GM23338 (cell line): ENCODE data around the gene WDR54. TPM values are rescaled to one million over a fixed set of nuclear protein-coding genes. Genes with fewer than 3 reads are reported as not detected.

Experiments
- ATAC-seq: fragments of 200-7000 bp; cut with Tn5 transposase; 3 replicates; pipeline ENCODE4 v1.9.1; 2020
- DNase-seq: peaks from one replicate; pipeline ENCODE4 v3.0.0-alpha.2; 2015; ENCODE audit warnings: low spot score
- H2AFZ ChIP-seq: fragments of 200-600 bp; sonication (generic); 2 replicates; pipeline ENCODE4 v1.8.0; 2016; ENCODE audit warnings: antibody characterized with exemption, mild to moderate bottlenecking, moderate library complexity
- H3F3A ChIP-seq: fragments of 200-600 bp; sonication (generic); replicated peaks from 2 replicates; pipeline ENCODE4 v1.8.0; 2017; ENCODE audit warnings: antibody characterized with exemption, mixed run types, low read depth
- H3K27ac ChIP-seq: fragments of 200-600 bp; sonication (generic); 2 replicates; pipeline ENCODE4 v1.6.1; 2016; ENCODE audit warnings: low read depth
- H3K27me3 ChIP-seq: fragments of 200-600 bp; sonication (generic); 2 replicates; pipeline ENCODE4 v1.8.0; 2016; ENCODE audit warnings: mild to moderate bottlenecking, mixed run types, moderate library complexity; ENCODE audit not compliant: insufficient read depth
- H3K36me3 ChIP-seq: fragments of 200-600 bp; sonication (generic); 2 replicates; pipeline ENCODE4 v1.8.0; 2016; ENCODE audit warnings: mild to moderate bottlenecking; ENCODE audit not compliant: insufficient read depth
- H3K4me1 ChIP-seq: fragments of 200-600 bp; sonication (generic); 2 replicates; pipeline ENCODE4 v1.8.0; 2016; ENCODE audit warnings: mild to moderate bottlenecking, moderate library complexity; ENCODE audit not compliant: insufficient read depth
- H3K4me2 ChIP-seq: fragments of 200-600 bp; sonication (generic); 2 replicates; pipeline ENCODE4 v1.7.1; 2017; ENCODE audit warnings: mixed run types
- H3K4me3 ChIP-seq: fragments of 200-600 bp; sonication (generic); 2 replicates; pipeline ENCODE4 v1.6.1; 2016; ENCODE audit warnings: mixed run types
- H3K79me2 ChIP-seq: fragments of 200-600 bp; sonication (generic); replicated peaks from 2 replicates; pipeline ENCODE4 v1.8.0; 2017; ENCODE audit warnings: mild to moderate bottlenecking; ENCODE audit not compliant: insufficient read depth
- H3K9me2 ChIP-seq: fragments of 200-600 bp; sonication (generic); 2 replicates; pipeline ENCODE4 v1.8.0; 2017; ENCODE audit not compliant: insufficient read depth
- H4K20me1 ChIP-seq: fragments of 200-600 bp; sonication (generic); replicated peaks from 2 replicates; pipeline ENCODE4 v1.8.0; 2017; ENCODE audit warnings: mild to moderate bottlenecking; ENCODE audit not compliant: insufficient read depth
- H3K27ac Mint-ChIP-seq: 2 replicates; pipeline ENCODE4 v1.8.0; 2020; ENCODE audit warnings: inconsistent platforms, mild to moderate bottlenecking, moderate library complexity, mixed read lengths
- H3K27me3 Mint-ChIP-seq: 3 replicates; pipeline ENCODE4 v1.8.0; 2022; ENCODE audit warnings: low read depth, mild to moderate bottlenecking, moderate library complexity, mixed read lengths, inconsistent platforms; ENCODE audit not compliant: insufficient read depth, poor library complexity
- H3K36me3 Mint-ChIP-seq: 3 replicates; pipeline ENCODE4 v1.8.0; 2021; ENCODE audit warnings: low read depth, mild to moderate bottlenecking, inconsistent platforms, moderate library complexity, mixed read lengths
- H3K4me1 Mint-ChIP-seq: 3 replicates; pipeline ENCODE4 v1.8.0; 2020; ENCODE audit warnings: mild to moderate bottlenecking, inconsistent platforms, mixed read lengths
- H3K4me3 Mint-ChIP-seq: 3 replicates; pipeline ENCODE4 v1.8.0; 2021; ENCODE audit warnings: moderate library complexity, mild to moderate bottlenecking, inconsistent platforms, mixed read lengths
- H3K9me3 Mint-ChIP-seq: 3 replicates; pipeline ENCODE4 v1.8.0; 2020; ENCODE audit warnings: moderate library complexity, mild to moderate bottlenecking, inconsistent platforms, mixed read lengths
- CREB1 ChIP-seq: fragments of 250-450 bp; sonication (Bioruptor Pico); IDR thresholded peaks from 2 replicates; pipeline ENCODE4 v1.5.0; 2020; ENCODE audit warnings: low read depth, mild to moderate bottlenecking, moderate library complexity
- EZH2 ChIP-seq: fragments of 200-600 bp; sonication (generic); IDR thresholded peaks from one replicate; pipeline ENCODE4 v1.8.0; 2017; ENCODE audit warnings: antibody characterized with exemption, mild to moderate bottlenecking, low read depth; ENCODE audit not compliant: unreplicated experiment
- EZH2phosphoT487 ChIP-seq: fragments of 200-600 bp; sonication (generic); IDR thresholded peaks from one replicate; pipeline ENCODE4 v1.8.1; 2018; ENCODE audit warnings: antibody characterized with exemption; ENCODE audit not compliant: unreplicated experiment
- JUNB ChIP-seq: IDR thresholded peaks from one replicate; pipeline ENCODE4 v1.6.1; 2016; ENCODE audit warnings: antibody characterized with exemption; ENCODE audit not compliant: unreplicated experiment
- NANOG ChIP-seq: IDR thresholded peaks from 2 replicates; pipeline ENCODE4 v1.6.1; 2016; ENCODE audit warnings: antibody characterized with exemption, borderline replicate concordance
- POLR2AphosphoS5 ChIP-seq: IDR thresholded peaks from 2 replicates; pipeline ENCODE4 v1.6.1; 2016; ENCODE audit warnings: antibody characterized with exemption, low read depth
- STAT1 ChIP-seq: IDR thresholded peaks from one replicate; pipeline ENCODE4 v1.6.1; 2016; ENCODE audit warnings: antibody characterized with exemption; ENCODE audit not compliant: unreplicated experiment
- ZNF114 ChIP-seq: fragments of 250-450 bp; sonication (Bioruptor Pico); IDR thresholded peaks from 2 replicates; pipeline ENCODE4 v1.5.0; 2020; ENCODE audit warnings: mild to moderate bottlenecking, moderate library complexity
- ZNF331 ChIP-seq: fragments of 250-450 bp; sonication (Bioruptor Pico); IDR thresholded peaks from 2 replicates; pipeline ENCODE4 v1.5.0; 2020; ENCODE audit warnings: low read depth, mild to moderate bottlenecking, moderate library complexity
- polyA plus RNA-seq: library from polyadenylated mRNA; unstranded; fragments of >200 nt; fragmentation: Nextera tagmentation; extraction: Ambion mirVana; gene quantifications from 2 replicates; pipeline ENCODE4 v1.2.1, GENCODE V29; 2016
- total RNA-seq: library from RNA; depleted of rRNA; stranded (reverse); fragments of >200 nt; shearing (Covaris generic); gene quantifications from 2 replicates; pipeline ENCODE4 v1.2.3, GENCODE V29; 2014
- TF ChIP-seq, protein P1 (sequence below): IDR thresholded peaks from one replicate; pipeline ENCODE4 v1.6.1; 2018; ENCODE audit warnings: antibody characterized with exemption; ENCODE audit not compliant: unreplicated experiment
- TF ChIP-seq, protein P2 (sequence below): fragments of 250-450 bp; sonication (Bioruptor Pico); IDR thresholded peaks from 2 replicates; pipeline ENCODE4 v1.5.0; 2020; ENCODE audit warnings: mild to moderate bottlenecking, moderate library complexity
- TF ChIP-seq, protein P3 (sequence below), 2 experiments: fragments of 200-600 bp in 1 of 2; sonication (generic) in 1 of 2; conservative IDR thresholded peaks; 2 replicates each; pipeline versions ENCODE4 v1.5.1 to v1.6.1; 2016 to 2017; ENCODE audit warnings: antibody characterized with exemption in 2 of 2, low read depth in 2 of 2, mild to moderate bottlenecking in 2 of 2, moderate library complexity in 1 of 2
- TF ChIP-seq, protein P4 (sequence below): IDR thresholded peaks from 2 replicates; pipeline ENCODE4 v1.6.1; 2016; ENCODE audit warnings: antibody characterized with exemption

WDR54 gene
- total and polyA plus RNA-seq, 2 experiments from 2014 or later = 41.3 to 42.6 TPM

DNA sequence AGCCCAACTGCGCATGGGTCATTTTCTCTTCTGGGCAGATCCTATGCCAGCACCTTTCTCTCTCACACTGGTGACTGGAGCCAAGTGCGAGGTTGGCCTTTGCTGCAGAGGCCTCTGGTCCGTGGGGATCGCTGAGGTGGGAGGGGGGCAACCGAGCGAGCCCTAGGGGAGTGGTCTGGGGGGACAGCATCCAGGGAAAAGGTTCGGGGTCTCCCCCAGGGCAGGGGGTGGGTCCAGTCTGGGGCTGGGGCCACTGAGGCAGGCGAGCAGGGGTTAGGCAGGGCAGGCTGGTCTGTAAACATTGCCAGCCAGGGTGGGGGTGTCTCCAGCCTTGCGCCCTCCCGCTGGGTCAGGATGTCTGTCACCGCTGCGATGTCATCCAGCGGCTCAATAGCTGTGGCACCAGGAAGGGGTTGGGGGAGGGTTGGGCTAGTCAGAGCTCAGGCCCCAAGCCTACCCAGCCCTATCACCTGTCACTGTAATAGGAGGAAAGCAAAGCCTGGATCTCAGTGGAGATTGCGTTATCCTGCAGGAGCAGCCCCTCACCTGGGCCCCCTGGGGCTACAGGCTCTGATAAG, 4.7 kb downstream of the WDR54 start:
- H3K4me1 ChIP-seq = no peaks in the 10 kb centered on the region
- H3K36me3 ChIP-seq = peaks cover 8% of the 10 kb centered on the region; the same call in 1 of the 2 replicates

More for the DNA sequence above, 4.7 kb downstream of the WDR54 start:
- no peak overlapping the region for H3K27ac Mint-ChIP-seq
- H3K4me3 ChIP-seq = no peak overlapping the region
- peaks cover 8% of the 10 kb centered on the region for H3K27me3 ChIP-seq
- ATAC-seq (no peak), DNase-seq (no peak)
- H3F3A ChIP-seq = peaks cover 10% of the 10 kb centered on the region; the same call in 1 of the 2 replicates
- H3K27me3 Mint-ChIP-seq = peaks cover 32% of the 10 kb centered on the region
- no peak overlapping the region for H2AFZ ChIP-seq
- peaks cover 5% of the 10 kb centered on the region; the same call in 1 of the 2 replicates for H4K20me1 ChIP-seq
- TF ChIP-seq ZNF331 (CRISPR knock-in tag) (no peak), POLR2AphosphoS5 (no peak; the same call in 1 of the 2 replicates), NANOG (no peak), EZH2phosphoT487 (no peak), ZNF114 (no peak), CREB1 (no peak), JUNB (no peak), EZH2 (no peak), STAT1 (no peak)
- TF ChIP-seq, protein P1, sequence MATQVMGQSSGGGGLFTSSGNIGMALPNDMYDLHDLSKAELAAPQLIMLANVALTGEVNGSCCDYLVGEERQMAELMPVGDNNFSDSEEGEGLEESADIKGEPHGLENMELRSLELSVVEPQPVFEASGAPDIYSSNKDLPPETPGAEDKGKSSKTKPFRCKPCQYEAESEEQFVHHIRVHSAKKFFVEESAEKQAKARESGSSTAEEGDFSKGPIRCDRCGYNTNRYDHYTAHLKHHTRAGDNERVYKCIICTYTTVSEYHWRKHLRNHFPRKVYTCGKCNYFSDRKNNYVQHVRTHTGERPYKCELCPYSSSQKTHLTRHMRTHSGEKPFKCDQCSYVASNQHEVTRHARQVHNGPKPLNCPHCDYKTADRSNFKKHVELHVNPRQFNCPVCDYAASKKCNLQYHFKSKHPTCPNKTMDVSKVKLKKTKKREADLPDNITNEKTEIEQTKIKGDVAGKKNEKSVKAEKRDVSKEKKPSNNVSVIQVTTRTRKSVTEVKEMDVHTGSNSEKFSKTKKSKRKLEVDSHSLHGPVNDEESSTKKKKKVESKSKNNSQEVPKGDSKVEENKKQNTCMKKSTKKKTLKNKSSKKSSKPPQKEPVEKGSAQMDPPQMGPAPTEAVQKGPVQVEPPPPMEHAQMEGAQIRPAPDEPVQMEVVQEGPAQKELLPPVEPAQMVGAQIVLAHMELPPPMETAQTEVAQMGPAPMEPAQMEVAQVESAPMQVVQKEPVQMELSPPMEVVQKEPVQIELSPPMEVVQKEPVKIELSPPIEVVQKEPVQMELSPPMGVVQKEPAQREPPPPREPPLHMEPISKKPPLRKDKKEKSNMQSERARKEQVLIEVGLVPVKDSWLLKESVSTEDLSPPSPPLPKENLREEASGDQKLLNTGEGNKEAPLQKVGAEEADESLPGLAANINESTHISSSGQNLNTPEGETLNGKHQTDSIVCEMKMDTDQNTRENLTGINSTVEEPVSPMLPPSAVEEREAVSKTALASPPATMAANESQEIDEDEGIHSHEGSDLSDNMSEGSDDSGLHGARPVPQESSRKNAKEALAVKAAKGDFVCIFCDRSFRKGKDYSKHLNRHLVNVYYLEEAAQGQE = no peak
- TF ChIP-seq, protein P2, sequence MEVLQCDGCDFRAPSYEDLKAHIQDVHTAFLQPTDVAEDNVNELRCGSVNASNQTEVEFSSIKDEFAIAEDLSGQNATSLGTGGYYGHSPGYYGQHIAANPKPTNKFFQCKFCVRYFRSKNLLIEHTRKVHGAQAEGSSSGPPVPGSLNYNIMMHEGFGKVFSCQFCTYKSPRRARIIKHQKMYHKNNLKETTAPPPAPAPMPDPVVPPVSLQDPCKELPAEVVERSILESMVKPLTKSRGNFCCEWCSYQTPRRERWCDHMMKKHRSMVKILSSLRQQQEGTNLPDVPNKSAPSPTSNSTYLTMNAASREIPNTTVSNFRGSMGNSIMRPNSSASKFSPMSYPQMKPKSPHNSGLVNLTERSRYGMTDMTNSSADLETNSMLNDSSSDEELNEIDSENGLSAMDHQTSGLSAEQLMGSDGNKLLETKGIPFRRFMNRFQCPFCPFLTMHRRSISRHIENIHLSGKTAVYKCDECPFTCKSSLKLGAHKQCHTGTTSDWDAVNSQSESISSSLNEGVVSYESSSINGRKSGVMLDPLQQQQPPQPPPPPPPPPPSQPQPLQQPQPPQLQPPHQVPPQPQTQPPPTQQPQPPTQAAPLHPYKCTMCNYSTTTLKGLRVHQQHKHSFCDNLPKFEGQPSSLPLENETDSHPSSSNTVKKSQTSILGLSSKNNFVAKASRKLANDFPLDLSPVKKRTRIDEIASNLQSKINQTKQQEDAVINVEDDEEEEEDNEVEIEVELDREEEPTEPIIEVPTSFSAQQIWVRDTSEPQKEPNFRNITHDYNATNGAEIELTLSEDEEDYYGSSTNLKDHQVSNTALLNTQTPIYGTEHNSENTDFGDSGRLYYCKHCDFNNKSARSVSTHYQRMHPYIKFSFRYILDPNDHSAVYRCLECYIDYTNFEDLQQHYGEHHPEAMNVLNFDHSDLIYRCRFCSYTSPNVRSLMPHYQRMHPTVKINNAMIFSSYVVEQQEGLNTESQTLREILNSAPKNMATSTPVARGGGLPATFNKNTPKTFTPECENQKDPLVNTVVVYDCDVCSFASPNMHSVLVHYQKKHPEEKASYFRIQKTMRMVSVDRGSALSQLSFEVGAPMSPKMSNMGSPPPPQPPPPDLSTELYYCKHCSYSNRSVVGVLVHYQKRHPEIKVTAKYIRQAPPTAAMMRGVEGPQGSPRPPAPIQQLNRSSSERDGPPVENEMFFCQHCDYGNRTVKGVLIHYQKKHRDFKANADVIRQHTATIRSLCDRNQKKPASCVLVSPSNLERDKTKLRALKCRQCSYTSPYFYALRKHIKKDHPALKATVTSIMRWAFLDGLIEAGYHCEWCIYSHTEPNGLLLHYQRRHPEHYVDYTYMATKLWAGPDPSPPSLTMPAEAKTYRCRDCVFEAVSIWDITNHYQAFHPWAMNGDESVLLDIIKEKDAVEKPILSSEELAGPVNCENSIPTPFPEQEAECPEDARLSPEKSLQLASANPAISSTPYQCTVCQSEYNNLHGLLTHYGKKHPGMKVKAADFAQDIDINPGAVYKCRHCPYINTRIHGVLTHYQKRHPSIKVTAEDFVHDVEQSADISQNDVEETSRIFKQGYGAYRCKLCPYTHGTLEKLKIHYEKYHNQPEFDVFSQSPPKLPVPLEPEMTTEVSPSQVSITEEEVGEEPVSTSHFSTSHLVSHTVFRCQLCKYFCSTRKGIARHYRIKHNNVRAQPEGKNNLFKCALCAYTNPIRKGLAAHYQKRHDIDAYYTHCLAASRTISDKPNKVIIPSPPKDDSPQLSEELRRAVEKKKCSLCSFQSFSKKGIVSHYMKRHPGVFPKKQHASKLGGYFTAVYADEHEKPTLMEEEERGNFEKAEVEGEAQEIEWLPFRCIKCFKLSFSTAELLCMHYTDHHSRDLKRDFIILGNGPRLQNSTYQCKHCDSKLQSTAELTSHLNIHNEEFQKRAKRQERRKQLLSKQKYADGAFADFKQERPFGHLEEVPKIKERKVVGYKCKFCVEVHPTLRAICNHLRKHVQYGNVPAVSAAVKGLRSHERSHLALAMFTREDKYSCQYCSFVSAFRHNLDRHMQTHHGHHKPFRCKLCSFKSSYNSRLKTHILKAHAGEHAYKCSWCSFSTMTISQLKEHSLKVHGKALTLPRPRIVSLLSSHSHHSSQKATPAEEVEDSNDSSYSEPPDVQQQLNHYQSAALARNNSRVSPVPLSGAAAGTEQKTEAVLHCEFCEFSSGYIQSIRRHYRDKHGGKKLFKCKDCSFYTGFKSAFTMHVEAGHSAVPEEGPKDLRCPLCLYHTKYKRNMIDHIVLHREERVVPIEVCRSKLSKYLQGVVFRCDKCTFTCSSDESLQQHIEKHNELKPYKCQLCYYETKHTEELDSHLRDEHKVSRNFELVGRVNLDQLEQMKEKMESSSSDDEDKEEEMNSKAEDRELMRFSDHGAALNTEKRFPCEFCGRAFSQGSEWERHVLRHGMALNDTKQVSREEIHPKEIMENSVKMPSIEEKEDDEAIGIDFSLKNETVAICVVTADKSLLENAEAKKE = no peak
- TF ChIP-seq, protein P3, sequence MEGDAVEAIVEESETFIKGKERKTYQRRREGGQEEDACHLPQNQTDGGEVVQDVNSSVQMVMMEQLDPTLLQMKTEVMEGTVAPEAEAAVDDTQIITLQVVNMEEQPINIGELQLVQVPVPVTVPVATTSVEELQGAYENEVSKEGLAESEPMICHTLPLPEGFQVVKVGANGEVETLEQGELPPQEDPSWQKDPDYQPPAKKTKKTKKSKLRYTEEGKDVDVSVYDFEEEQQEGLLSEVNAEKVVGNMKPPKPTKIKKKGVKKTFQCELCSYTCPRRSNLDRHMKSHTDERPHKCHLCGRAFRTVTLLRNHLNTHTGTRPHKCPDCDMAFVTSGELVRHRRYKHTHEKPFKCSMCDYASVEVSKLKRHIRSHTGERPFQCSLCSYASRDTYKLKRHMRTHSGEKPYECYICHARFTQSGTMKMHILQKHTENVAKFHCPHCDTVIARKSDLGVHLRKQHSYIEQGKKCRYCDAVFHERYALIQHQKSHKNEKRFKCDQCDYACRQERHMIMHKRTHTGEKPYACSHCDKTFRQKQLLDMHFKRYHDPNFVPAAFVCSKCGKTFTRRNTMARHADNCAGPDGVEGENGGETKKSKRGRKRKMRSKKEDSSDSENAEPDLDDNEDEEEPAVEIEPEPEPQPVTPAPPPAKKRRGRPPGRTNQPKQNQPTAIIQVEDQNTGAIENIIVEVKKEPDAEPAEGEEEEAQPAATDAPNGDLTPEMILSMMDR (conservative IDR thresholded peaks at IDR 0.05; ENCODE audit: low read depth in 2 of 2) = no peak
- TF ChIP-seq, protein P4, sequence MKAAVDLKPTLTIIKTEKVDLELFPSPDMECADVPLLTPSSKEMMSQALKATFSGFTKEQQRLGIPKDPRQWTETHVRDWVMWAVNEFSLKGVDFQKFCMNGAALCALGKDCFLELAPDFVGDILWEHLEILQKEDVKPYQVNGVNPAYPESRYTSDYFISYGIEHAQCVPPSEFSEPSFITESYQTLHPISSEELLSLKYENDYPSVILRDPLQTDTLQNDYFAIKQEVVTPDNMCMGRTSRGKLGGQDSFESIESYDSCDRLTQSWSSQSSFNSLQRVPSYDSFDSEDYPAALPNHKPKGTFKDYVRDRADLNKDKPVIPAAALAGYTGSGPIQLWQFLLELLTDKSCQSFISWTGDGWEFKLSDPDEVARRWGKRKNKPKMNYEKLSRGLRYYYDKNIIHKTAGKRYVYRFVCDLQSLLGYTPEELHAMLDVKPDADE = no peak
- H3K9me2 ChIP-seq = no peaks in the 10 kb centered on the region
- H3K27ac ChIP-seq = no peak overlapping the region
- H3K36me3 Mint-ChIP-seq = peaks cover 59% of the 10 kb centered on the region
- H3K4me3 Mint-ChIP-seq = no peak overlapping the region
- no peaks in the 10 kb centered on the region for H3K79me2 ChIP-seq
- no peak overlapping the region for H3K4me2 ChIP-seq
- no peaks in the 10 kb centered on the region for H3K9me3 Mint-ChIP-seq
- peaks cover 7% of the 10 kb centered on the region; the same call in 2 of the 3 replicates for H3K4me1 Mint-ChIP-seq
